ENCODE data around the gene PAFAH1B1. TPM values are rescaled to one million over a fixed set of nuclear protein-coding genes. Genes with fewer than 3 reads are reported as not detected.
"Not testable (repeated sequence)": the region's sequence is repeated elsewhere in the genome, so short reads cannot be mapped to it uniquely, and the experiment has no call there.

The PAFAH1B1 gene
- total RNA-seq, 2 experiments from 2014 or later, result 164 to 173 TPM

DNA sequence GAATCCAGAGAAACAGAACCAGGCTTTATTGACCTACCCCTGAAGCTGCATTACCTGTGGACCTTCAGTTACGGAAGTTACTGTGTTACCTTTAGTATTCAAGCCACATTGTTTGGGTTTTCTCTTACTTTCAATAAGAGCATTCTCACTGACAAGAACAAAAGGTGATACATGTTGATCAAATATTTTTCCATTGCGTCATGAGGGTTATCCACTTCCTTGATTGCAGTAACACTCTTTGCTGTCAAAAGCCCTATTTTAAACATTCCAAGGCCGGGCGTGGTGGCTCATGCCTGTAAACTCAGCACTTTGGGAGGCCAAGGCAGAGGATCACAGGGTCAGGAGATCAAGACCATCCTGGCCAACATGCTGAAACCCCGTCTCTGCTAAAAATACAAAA, 28.6 kb upstream of the PAFAH1B1 start:
- POLR2A ChIA-PET, result no interaction called here
- Mint-ChIP-seq H3K27me3 (ENCODE audit: low read depth) (no peaks in the 10 kb centered on the region), H3K4me3 (no peak overlapping the region), H3K27ac (no peak overlapping the region), H3K4me1 (ENCODE audit: low read depth) (peaks cover 3% of the 10 kb centered on the region), H3K36me3 (ENCODE audit: low read depth) (no peaks in the 10 kb centered on the region), H3K9me3 (ENCODE audit: insufficient read depth) (peaks cover 5% of the 10 kb centered on the region)
- DNase-seq (no peak), ATAC-seq (no peak)
- CTCF ChIA-PET, result no interaction called here

- no peak for DNase-seq
- no peak overlapping the region for H3K27ac Mint-ChIP-seq
- CTCF ChIA-PET, result interaction anchor here (0.6 kb wide), 1 partner anchor 11 kb away, joined by 3 read pairs; no protein-coding TSS in a partner anchor
- no peaks in the 10 kb centered on the region for H3K36me3 Mint-ChIP-seq (ENCODE audit: low read depth)
- ATAC-seq, result no peak
- no peaks in the 10 kb centered on the region for H3K27me3 Mint-ChIP-seq (ENCODE audit: low read depth)
- POLR2A ChIA-PET, result interaction anchor here (0.6 kb wide), 1 partner anchor 73 kb away, joined by 4 read pairs; no protein-coding TSS in a partner anchor
- H3K4me1 Mint-ChIP-seq (ENCODE audit: low read depth), result peaks cover 3% of the 10 kb centered on the region
- no peak overlapping the region for H3K4me3 Mint-ChIP-seq
- H3K9me3 Mint-ChIP-seq (ENCODE audit: insufficient read depth), result peaks cover 2% of the 10 kb centered on the region
Measured at GRCh38 chr17:2566056-2566455, 27.4 kb upstream of the PAFAH1B1 start.

- POLR2A ChIA-PET, result no interaction called here
- Mint-ChIP-seq H3K4me1 (ENCODE audit: low read depth) (peaks cover 3% of the 10 kb centered on the region), H3K9me3 (ENCODE audit: insufficient read depth) (no peaks in the 10 kb centered on the region), H3K27me3 (ENCODE audit: low read depth) (no peaks in the 10 kb centered on the region), H3K27ac (no peak overlapping the region), H3K36me3 (ENCODE audit: low read depth) (no peaks in the 10 kb centered on the region), H3K4me3 (no peak overlapping the region)
- ATAC-seq, result no peak
- CTCF ChIA-PET, result no interaction called here
- DNase-seq, result no peak
Measured at GRCh38 chr17:2571523-2572303, 21.7 kb upstream of the PAFAH1B1 start.

- H3K4me1 Mint-ChIP-seq (ENCODE audit: low read depth); H3K4me3 Mint-ChIP-seq; POLR2A ChIA-PET; CTCF ChIA-PET; DNase-seq; H3K36me3 Mint-ChIP-seq (ENCODE audit: low read depth); H3K27me3 Mint-ChIP-seq (ENCODE audit: low read depth); ATAC-seq; H3K27ac Mint-ChIP-seq; H3K9me3 Mint-ChIP-seq (ENCODE audit: insufficient read depth): not testable (repeated sequence)
Measured at GRCh38 chr17:2572304-2572609, 21.2 kb upstream of the PAFAH1B1 start.

DNA sequence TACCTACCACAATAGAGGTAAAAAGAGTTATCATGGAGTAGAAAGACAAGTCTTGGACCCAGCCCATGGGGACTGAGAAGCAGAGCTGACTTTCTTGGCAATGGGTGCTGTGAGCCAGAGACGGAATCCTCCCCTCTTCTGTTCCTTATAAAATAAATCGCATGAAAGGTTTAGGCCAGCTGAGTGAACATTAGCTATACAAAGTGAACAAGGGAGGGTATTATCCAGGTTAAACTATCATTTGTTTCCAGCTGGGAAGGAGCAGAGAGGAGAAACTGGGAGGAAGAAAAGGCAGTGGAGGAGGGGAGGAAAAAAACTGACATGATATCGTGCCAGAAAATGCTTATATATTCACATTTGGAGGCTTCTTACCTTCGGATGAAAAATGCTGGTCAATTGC, 13.3 kb upstream of the PAFAH1B1 start:
- no peaks in the 10 kb centered on the region for H3K4me1 Mint-ChIP-seq (ENCODE audit: low read depth)
- ChIA-PET CTCF (interaction anchor here (0.6 kb wide), 1 partner anchor 10 kb away, joined by 3 read pairs; no protein-coding TSS in a partner anchor), POLR2A (no interaction called here)
- H3K27ac Mint-ChIP-seq, result no peak overlapping the region
- H3K27me3 Mint-ChIP-seq (ENCODE audit: low read depth), result peaks cover 2% of the 10 kb centered on the region
- ATAC-seq (no peak), DNase-seq (no peak)
- H3K4me3 Mint-ChIP-seq, result no peak overlapping the region
- no peaks in the 10 kb centered on the region for H3K9me3 Mint-ChIP-seq (ENCODE audit: insufficient read depth)
- no peaks in the 10 kb centered on the region for H3K36me3 Mint-ChIP-seq (ENCODE audit: low read depth)

- no peaks in the 10 kb centered on the region for H3K9me3 Mint-ChIP-seq (ENCODE audit: insufficient read depth)
- ChIA-PET CTCF (interaction anchor here (0.6 kb wide), 1 partner anchor 9 kb away, joined by 3 read pairs; no protein-coding TSS in a partner anchor), POLR2A (interaction anchor here (0.5 kb wide), 1 partner anchor 17 kb away, joined by 4 read pairs; no protein-coding TSS in a partner anchor)
- no peaks in the 10 kb centered on the region for H3K36me3 Mint-ChIP-seq (ENCODE audit: low read depth)
- no peak overlapping the region for H3K27ac Mint-ChIP-seq
- peaks cover 2% of the 10 kb centered on the region for H3K27me3 Mint-ChIP-seq (ENCODE audit: low read depth)
- no peak for DNase-seq
- H3K4me3 Mint-ChIP-seq, result no peak overlapping the region
- ATAC-seq, result no peak
- no peaks in the 10 kb centered on the region for H3K4me1 Mint-ChIP-seq (ENCODE audit: low read depth)
Measured at GRCh38 chr17:2580661-2581060, 12.8 kb upstream of the PAFAH1B1 start.

DNA sequence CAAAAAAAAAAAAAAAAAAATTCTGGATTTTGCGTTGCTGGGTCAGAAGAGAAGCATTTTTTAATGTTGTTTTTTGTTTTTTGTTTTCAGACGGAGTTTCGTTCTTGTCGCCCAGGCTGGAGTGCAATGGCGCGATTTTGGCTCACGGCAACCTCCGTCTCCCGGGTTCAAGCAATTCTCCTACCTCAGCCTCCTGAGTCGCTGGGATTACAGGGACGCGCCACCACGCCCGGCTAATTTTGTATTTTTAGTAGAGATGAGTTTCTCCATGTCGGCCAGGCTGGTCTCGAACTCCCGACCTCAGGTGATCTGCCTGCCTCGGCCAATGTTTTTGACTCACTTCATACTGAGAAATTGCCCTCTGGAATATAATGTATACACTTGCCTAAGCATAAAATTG, 11.0 kb upstream of the PAFAH1B1 start:
- ATAC-seq, result no peak
- POLR2A ChIA-PET, result no interaction called here

DNA sequence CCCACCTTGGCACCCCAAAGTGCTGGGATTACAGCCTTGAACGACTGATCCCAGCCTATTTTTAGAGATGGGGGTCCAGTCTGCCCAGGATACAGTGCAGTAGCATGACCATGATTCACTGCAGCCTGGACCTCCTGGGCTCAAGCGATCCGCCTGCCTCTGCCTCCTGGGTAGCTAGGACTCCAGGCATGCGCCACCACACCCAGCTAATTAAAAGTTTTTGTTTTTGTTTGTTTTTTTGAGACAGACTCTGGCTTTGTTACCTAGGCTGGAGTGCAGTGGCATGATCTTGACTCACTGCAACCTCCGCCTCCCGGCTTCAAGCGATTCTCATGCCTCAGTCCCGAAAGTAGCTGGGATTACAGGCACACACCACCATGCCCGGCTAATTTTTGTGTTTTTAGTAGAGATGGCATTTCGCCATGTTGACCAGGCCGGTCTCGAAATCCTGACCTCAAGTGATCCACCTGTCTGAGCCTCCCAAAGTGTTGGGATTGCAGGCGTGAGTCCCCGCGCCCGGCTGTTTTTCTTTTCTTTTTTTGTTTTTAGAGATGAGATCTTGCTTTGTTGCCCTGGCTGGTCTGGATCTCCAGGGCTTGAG, 2.3 kb upstream of the PAFAH1B1 start:
- Mint-ChIP-seq H3K4me1 (ENCODE audit: low read depth) (peaks cover 15% of the 10 kb centered on the region), H3K36me3 (ENCODE audit: low read depth) (peaks cover 4% of the 10 kb centered on the region), H3K4me3 (no peak overlapping the region), H3K27ac (no peak overlapping the region), H3K27me3 (ENCODE audit: low read depth) (peaks cover 7% of the 10 kb centered on the region), H3K9me3 (ENCODE audit: insufficient read depth) (no peaks in the 10 kb centered on the region)
- ChIA-PET CTCF (interaction anchor here (0.6 kb wide), 1 partner anchor 498 kb away, joined by 3 read pairs; no protein-coding TSS in a partner anchor), POLR2A (no interaction called here)
- ATAC-seq, result no peak
- no peak for DNase-seq

More for the DNA sequence above, 11.0 kb upstream of the PAFAH1B1 start:
- no peak for DNase-seq
- H3K27me3 Mint-ChIP-seq (ENCODE audit: low read depth), result peaks cover 6% of the 10 kb centered on the region
- H3K27ac Mint-ChIP-seq, result no peak overlapping the region
- H3K9me3 Mint-ChIP-seq (ENCODE audit: insufficient read depth), result no peaks in the 10 kb centered on the region
- CTCF ChIA-PET, result no interaction called here
- no peak overlapping the region for H3K4me3 Mint-ChIP-seq
- H3K4me1 Mint-ChIP-seq (ENCODE audit: low read depth), result no peaks in the 10 kb centered on the region
- H3K36me3 Mint-ChIP-seq (ENCODE audit: low read depth), result no peaks in the 10 kb centered on the region

- H3K4me3 Mint-ChIP-seq, result peak overlapping the region; percentile 93
- H3K27me3 Mint-ChIP-seq (ENCODE audit: low read depth), result no peaks in the 10 kb centered on the region
Measured at GRCh38 chr17:2593821-2594721, 617 bp downstream of the PAFAH1B1 start.

DNA sequence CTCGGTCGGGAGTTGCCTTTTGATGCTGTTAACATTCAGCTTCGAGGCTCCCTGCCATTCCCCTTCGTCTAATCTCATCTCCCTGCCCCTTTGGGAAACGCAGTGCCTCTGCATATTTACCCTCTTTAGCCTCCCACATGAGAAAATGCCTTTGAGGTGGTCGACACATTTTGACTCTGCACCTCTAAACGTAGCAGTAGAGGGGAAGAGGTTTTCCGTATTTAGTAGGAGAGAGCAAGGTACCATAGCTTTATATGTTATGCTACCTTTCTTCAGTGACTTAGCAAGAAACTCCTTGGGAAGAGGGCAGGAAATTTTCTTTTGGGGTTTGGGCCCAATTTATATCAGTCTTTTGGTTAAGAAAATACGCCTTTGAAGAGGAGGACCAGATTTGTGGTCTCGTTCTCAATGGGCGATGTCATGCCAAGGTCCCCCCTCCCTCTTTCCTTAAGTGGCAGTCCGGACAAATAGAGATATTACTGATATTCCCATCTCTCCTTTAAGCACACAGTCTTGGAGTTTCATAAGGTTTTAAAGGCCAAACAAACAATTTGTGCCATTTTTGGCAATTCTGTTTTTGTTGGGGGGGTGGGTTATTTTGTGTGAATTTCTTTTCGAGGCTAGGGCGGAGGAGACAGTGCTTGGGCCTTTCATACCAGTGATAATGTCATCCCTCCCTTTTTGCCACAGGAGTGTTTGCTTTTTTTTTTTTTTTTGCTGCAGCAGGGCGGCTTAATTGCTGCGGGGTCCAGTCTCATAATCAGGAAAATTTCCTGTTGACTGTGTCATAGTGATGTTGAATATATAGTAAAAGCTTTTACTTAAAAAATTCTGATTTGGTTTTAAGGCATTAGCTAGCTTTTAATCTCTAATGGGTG, 1.5 kb downstream of the PAFAH1B1 start:
- ChIA-PET POLR2A (interaction anchor here (0.7 to 2.7 kb wide), 3 partner anchors 67 to 84 kb away, joined by 3 to 10 read pairs (median 3); partner anchors contain the start of gene METTL16), CTCF (interaction anchor here (1.5 kb wide), 1 partner anchor 11 kb away, joined by 5 read pairs; no protein-coding TSS in a partner anchor)
- Mint-ChIP-seq H3K27me3 (ENCODE audit: low read depth) (no peaks in the 10 kb centered on the region), H3K27ac (peak overlapping the region; percentile 91), H3K4me3 (peak overlapping the region; percentile 93), H3K36me3 (ENCODE audit: low read depth) (peaks cover 13% of the 10 kb centered on the region), H3K4me1 (ENCODE audit: low read depth) (peaks cover 42% of the 10 kb centered on the region), H3K9me3 (ENCODE audit: insufficient read depth) (no peaks in the 10 kb centered on the region)
- ATAC-seq, result no peak
- peak; percentile 24 for DNase-seq

More at GRCh38 chr17:2593821-2594721, 617 bp downstream of the PAFAH1B1 start:
- peak; percentile 63 for ATAC-seq
- peak; percentile 87 for DNase-seq
- Mint-ChIP-seq H3K4me1 (ENCODE audit: low read depth) (peaks cover 37% of the 10 kb centered on the region), H3K9me3 (ENCODE audit: insufficient read depth) (no peaks in the 10 kb centered on the region), H3K27ac (peak overlapping the region; percentile 94), H3K36me3 (ENCODE audit: low read depth) (peaks cover 9% of the 10 kb centered on the region)
- ChIA-PET CTCF (interaction anchor here (1.2 to 2.0 kb wide), 3 partner anchors 12 to 212 kb away, joined by 3 to 8 read pairs (median 5); no protein-coding TSS in a partner anchor), POLR2A (interaction anchor here (0.7 to 2.7 kb wide), 3 partner anchors 68 to 83 kb away, joined by 3 to 10 read pairs (median 3); partner anchors contain the start of gene METTL16)

GRCh38 chr17:2595716-2596115, 2.3 kb downstream of the PAFAH1B1 start:
- H3K4me1 Mint-ChIP-seq (ENCODE audit: low read depth), result peaks cover 42% of the 10 kb centered on the region

More at GRCh38 chr17:2595716-2596115, 2.3 kb downstream of the PAFAH1B1 start:
- Mint-ChIP-seq H3K36me3 (ENCODE audit: low read depth) (peaks cover 13% of the 10 kb centered on the region), H3K27ac (no peak overlapping the region), H3K4me3 (peak overlapping the region; percentile 93), H3K27me3 (ENCODE audit: low read depth) (no peaks in the 10 kb centered on the region), H3K9me3 (ENCODE audit: insufficient read depth) (no peaks in the 10 kb centered on the region)
- CTCF ChIA-PET, result interaction anchor here (1.9 kb wide), 1 partner anchor 180 kb away, joined by 3 read pairs; no protein-coding TSS in a partner anchor
- DNase-seq (no peak), ATAC-seq (no peak)
- POLR2A ChIA-PET, result interaction anchor here (2.7 kb wide), 1 partner anchor 84 kb away, joined by 10 read pairs; the partner anchor contains the start of gene METTL16

Data from activated CD8-positive, alpha-beta T cell treated with anti-CD3 and anti-CD28 coated beads, Interleukin-2, amount 10 ng/mL, durations not matched to agents 7 days and 5 days (primary cell).